CD4-positive, alpha-beta T cell treated with Interleukin-10 for 1 hour (primary cell): Measurements from ENCODE around the gene BACH2.
"Not testable (repeated sequence)": the region's sequence is repeated elsewhere in the genome, so short reads cannot be mapped to it uniquely, and the experiment has no call there.

ENCODE experiments used
- DNase-seq: peaks from one replicate; pipeline ENCODE4 v3.0.0-alpha.2; 2020

The BACH2 gene

DNA sequence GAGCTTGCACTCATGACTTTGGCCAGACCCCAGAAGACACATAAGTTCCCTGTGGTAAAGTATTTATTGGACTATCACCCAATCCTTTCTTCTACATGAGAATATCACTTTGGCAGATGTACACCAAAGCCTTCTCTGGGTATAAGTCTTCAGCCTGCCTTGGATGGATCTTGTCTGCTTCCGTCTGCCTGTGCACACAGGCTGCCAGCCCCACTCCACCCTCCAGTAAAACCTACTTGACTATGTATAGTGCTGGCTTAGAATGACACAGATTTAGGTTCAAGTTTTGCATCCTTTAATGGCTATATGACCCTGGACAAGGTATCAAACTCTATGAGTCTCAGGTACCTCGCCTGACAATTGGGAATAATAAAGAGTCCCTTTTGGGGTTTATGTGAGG, 63.4 kb downstream of the BACH2 start:
- no peak for DNase-seq

DNA sequence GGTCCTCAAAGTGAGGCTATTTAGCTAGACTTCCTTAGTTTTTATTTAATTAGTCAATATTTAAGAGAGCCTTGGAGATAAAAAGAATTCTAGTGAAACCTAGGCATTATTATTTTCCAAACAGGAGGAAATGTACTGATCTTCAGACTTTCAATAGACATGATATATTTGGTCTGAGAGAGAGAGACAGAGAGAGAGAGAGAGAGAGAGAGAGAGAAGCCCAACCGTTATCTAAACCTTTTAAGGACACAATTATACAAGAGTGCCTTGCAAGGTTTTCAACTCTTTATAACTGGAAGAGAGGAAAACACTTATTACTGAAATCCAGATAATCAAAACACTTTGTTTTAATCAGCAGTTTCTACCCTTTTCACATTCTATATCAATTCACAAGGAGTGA, 64.8 kb downstream of the BACH2 start:
- DNase-seq = no peak

DNA sequence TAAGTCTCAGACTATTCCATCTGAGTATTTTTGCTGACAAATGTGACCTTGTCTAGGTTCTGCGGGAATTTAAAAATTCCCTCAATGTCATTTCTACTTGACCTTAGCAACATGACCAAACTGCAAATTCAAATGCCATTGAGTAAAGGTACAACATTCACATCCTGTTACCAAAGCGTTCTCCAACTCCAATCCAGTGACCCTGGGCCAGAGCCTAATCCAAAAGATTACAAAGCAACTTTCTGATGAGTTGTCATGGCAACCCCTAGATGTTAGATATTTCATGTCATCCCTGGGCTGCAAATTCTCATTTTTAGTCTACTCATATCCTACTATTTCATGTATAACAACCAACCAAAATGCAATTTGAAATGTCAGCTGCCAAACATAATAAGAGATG, 65.3 kb downstream of the BACH2 start:
- no peak for DNase-seq

DNA sequence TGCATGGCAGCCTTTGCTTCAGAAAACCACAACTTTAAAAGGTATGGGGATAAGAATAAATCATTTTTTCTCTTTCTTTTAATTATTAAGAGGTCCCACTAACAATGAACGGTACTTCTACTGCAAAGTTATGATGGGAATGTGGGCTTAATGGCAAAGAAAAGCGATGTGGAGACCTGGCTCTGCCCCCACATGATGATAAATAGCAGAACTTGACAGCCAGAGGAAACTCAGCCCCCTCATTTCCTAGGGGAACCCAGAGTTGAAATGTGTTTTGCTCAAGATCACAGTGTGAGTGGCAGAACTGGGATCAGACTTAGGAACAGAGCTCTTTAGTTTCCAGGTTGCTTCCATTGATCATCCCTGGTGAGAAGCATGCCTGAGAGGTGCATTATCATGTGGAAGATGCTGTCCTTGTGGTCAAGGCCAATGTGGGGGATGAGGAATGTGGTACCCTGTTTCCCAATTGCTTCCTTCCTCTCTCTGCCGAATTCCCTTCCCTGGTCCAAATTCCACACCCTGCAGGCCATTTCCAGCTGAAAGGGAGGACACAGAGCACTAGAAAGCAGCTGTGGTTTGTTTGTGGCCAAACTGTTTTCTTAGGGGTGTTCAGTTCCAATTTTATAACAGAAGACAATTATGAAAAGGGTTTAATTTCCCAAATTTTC, 66.0 kb downstream of the BACH2 start:
- DNase-seq = no peak

DNA sequence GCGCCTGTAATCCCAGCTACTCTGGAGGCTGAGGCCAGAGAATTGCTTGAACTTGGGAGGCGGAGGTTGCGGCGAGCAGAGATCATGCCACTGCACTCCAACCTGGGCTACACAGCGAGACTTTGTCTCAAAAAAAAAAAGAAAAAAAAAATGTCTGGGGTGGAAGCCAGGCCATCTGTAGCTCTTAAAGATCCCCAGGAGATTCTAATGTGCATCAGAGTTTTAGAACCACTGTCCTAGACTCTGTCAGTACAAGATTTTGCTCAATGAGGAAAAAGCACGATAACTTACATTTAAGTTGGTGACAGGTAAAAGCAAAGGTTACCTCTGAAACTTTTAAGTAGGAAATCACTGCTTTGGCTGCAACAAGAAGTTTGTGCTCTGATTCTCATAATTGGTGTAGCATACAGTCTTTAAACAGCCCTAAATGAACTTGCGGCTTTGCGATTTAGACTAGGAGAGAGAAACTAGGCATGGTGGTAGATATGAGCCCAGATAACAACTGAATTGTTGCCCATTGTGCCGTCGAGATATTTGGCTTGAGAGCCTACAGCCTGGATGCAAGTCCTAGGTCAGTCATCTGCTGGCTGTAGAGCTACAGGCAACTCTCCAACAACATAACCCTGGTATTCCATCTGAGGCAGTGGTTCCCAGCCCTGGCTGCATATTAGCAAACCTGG, 67.2 kb downstream of the BACH2 start:
- no peak for DNase-seq

DNA sequence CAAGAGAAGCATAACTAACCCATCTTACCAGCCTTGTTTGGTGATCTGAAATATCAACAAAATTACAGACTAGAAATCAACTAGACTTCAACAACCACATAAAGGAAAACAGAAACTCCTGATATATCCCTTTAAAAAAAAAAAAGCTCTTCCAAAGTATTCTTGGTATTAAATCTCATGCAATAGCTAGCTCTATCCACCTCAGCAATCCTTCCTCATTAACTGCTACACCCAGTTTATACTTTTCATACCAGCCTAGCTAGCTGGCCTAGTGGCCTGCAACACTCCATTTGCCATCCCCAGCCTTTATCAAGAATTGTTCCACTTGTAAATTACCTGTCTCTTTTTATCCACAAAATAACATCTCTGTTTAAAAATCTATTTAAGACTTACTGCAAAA, 69.0 kb downstream of the BACH2 start:
- DNase-seq = no peak

DNA sequence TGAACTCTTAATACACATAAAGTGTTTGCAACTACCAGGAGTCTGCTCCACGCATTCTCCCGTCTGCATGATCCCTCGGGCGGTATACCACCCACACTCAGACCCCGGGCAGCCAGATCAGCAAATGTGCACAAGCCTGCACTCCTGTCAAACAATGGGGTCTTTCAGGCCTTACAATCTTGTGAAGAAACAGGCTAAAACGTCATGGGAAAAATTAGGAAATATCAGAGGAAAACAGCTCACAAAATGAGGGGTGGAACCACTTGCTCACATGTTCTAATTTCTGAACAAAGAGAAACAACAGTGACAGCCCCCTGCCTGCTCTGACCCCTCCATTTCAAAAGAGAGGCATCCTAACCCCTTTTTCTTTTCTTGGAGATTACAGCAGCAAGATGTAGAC, 69.4 kb downstream of the BACH2 start:
- no peak for DNase-seq

DNA sequence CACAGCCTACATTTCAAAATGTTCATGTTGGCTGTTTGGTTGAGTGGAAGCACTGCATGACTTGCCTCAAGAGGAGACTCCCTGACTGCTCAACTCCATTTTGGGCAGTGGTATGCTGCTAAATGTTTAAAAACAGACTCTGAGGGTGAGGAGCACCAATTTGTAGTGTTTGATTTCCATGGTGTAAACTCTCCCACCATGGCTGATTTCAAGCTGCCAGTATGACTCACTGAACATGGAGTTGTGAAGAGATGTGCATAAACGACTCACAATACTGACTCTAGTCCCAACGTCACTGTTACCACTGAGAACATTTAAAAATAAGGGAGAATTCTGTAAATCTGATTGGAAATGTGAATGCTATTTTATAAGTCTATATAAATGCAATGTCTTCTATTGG, 70.4 kb downstream of the BACH2 start:
- no peak for DNase-seq

DNA sequence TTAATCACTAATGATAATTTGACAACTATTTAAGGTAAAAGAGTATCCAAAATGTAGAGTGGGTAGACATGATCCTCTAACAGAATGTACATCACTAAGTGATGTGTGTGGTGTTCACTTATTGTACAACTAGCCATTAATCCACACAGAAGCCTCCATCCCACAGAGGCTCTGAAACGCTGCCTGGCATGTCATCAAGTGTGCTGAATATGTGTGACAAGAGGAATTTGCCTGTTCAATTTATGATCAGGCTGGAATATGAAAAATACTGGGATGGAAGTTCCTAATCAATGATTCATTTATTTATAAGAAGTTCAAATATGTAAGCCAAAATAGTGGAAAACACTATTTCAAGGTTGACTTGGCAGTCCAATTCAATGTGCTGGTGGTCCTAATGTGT, 72.4 kb downstream of the BACH2 start:
- DNase-seq = no peak

DNA sequence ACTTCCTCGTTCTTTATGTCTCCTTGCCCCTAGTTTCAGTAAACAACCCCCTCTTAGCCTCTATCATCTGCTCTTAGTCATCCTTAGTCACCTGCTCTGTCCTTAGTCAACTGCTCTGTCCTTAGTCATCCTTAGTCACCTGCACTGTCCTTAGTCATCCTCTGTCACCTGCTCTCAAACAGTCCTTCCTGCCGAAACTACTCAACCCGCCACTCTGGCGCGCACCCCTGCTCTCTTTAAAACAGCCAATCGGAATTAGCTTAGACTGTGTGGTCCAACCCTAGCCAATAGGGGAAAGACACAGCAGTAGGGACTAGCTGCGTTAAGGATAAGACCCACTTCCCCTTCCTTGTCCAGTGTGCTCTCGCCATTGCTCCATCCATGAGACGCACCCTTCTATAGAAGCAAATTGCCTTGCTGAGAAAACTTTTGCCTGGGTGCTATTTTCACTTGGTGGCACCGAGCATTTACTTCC, 73.9 kb downstream of the BACH2 start:
- DNase-seq = no peak

DNA sequence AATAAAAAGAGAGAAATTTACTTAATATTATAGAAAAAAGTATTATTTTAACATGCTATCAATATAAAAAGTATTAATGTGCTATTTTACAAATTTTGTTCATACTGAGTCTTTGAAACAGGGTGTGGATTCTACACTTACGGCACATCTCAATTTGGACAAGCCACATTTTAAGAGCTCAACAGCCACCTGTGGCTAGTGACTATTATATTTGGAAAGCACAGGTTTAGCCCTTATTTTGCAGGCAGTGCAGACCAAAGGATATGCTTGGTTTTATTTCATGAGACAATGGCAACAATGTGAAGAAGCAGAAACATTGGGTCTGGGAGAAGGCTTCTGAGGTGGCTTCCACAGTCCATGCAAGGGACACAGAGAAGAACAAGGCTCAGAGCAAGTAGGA, 74.6 kb downstream of the BACH2 start:
- DNase-seq = no peak

DNA sequence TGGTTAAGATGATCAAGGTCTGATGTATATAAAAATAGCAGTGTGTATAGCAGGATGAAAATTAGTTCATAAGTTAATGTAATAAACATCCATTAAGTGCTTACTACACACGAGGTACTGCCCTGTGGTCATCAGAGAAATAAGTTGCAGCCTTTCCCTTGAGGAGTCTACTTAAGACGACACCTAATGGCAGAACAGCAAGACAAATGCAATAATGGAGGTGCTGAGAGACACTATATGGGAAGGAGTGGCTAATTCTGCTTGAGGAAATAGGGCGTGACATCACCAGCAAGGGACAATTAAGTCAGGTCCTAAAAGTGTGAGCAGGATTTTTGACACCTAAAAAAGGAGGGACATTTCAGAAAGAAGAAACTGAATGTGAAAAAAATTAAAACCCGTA, 75.2 kb downstream of the BACH2 start:
- DNase-seq = no peak

DNA sequence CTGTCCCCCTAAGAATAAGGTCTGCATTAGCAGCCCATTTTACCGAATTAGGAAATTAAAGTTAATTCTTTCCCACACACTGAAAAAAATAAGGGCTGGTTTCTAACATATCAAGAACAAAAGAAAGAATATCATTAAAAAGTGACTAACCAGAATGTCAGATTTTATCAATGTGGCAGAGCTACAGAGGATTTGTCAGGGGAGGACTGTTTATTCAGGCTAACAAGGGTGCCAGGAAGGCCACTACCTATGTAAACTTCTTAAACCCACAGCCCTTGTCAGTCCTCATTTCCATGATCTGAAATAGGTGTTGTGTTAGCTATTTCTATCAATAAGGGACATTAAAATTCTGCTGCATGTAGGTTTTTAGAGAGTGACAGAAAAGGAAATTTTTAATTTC, 76.4 kb downstream of the BACH2 start:
- no peak for DNase-seq

DNA sequence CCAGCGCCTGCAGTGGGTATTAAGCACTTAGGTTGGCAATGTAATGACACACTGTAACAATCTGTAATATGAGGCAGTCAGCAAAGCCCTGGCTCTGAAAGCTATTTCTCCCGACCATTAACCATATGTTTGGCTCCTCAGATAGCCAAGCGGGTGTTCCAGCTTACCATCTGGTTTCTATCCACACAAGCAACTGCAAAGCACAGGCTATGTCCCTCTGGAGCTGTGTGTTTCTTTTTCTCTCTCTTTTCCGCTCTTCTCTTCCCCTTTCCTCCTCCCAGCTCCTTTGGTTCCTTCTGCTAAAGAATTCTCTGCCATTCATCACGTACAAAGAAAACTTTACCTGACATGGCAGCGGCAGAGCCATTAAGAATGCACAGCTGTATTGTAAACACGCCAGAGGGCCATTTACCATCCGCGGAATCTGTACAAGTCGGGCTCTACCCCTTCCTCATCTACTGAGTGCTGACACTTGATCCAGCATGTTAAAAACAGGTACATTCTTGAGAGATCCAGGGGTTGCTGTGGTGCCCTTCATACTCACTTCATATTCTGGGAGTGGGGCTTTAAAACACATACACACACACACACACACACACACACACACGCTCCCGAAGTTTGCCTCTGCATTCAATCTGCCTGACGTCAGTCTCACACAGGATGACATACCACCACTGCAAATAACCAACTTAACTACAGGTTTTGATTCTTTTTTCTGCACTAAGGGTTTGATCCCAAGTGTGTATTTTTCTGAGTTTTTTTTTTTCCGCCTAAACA, 77.2 kb downstream of the BACH2 start:
- no peak for DNase-seq

DNA sequence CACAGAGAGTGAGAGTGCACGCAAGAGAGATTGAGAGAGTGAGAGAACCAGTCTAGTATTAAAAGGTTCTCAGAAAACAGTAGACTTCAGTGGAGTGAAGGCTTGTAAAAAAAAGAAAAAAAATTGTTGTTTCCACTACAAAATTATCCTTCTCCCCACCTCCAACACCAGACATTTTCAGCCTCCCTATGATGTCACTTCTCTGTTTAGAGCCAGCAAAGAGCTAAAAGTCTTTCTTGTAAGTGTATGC, 77.8 kb downstream of the BACH2 start:
- no peak for DNase-seq

DNA sequence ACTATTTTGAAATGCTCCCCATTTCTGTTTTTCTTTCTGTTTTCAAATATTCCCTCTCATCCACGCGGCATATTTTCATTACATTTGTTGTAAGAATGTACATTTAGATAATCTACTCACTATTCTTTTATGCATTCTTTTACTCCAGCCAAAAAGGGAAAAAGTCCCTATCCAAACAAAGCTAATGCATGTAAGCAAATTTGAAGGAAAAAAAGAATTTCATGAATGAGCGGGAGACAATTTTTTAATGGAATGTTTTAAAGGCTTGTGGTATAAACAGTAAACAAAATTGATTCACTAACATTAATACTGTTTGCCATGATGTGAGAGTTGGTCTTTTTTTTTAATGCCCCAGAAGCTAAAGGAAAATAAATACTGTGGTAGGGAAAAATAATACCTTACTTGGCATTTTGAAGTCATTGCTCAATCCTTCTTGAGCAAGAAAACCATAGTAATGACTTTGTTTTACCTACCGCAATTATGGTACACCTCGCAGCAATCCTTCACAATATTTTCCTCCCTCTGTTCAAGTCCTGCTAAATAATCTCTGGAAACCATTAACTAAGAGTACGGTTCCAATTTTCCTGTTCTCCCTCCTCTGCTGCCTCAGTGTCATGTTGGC, 79.0 kb downstream of the BACH2 start:
- DNase-seq = no peak

DNA sequence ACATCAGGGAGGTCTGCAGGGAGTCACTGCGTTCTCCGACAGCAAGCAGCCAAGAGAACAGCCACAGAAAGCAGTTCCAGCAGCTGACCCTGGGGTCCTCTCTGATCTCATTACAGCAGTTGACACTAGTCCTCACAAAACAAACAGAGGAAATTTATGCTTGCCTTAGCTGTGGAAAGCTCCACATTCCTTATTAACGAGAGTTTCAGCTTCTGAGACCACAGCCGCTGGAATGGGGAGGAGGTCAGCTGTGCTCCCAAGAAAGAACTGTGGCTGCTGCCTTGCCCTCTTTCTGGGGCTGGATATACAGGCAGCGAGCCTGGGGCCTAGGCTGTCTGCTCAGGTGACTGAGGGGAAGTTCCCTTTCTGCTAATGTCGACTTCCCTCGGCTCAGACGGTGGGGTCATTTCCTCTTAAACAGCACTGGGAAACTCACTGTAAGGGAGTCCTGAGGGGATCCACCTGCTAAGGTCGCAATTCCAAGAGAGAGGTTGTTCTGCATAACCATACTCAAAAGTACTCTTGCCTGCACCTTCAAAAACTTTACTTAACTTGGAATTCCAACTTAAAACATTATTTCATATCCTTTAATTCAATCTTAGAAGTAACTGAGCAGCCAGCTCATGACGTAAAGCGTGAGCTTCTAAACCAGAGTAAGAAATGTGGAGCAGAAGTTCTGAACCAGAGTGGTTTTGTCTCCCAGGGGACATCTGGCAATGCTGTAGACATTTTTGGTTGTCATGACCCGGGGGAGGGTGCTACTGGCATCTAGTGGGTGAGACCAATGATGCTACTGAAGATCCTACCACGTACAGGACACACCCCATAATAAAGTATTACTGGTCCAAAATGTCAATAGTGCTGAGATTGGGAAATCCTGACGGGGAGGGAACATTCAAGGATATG, 80.3 kb downstream of the BACH2 start:
- DNase-seq = peak; percentile 58

DNA sequence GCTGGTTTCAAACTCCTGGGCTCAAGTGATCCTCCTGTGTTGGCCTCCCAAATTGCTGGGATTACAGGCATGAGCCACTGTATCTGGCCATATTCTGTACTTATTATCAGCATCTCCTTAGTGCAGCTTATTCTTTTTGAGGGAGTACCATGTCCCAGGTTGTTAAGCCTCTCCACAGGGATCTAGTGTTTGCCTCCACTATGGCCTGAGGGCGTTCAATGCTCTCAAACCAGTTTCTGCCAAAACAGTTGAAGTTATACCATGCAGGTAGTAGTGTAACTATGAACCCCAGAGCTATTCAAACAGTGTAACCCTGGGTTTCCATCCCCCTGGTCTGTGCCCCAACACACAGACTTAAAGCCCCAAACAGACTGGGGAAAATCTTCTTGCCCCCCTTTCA, 81.7 kb downstream of the BACH2 start:
- no peak for DNase-seq

DNA sequence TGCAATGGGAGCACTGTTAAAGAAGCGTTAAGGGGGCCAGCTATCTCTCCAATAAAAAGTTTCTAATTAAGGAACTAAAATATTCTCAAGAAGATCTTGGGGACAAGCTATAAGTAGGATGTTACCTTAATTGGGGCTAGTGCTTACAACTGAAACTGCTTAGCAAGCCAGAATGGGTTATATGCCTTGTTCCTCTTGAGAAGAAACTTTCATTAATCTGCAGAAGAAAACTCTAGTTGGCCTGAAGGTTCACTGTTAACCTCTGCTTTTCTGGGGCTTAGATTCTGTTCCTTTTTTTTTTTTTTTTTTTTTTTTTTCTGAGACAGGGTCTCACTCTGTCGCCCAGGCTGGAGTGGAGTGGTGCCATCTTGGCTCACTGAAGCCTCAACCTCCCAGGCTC, 82.2 kb downstream of the BACH2 start:
- DNase-seq = no peak

DNA sequence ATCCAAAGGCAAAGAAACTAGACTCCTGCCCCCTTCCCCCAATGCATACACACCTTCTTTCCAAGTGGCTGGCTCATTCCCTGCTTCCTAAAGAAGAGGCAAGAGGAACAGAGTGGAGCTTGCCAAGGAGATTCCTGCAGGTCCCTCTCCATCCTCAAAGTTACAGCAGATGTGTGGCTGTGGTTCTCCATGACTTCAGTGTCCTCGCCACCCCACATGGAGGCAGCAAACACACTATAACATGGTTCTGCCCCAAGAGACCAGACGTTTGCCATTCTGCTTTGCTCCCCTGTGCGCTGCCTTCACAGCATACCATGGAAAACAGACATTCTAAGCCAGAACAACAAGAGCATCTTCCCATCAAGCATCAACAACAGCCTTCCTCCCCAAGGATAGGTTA, 84.4 kb downstream of the BACH2 start:
- DNase-seq = peak; percentile 43

DNA sequence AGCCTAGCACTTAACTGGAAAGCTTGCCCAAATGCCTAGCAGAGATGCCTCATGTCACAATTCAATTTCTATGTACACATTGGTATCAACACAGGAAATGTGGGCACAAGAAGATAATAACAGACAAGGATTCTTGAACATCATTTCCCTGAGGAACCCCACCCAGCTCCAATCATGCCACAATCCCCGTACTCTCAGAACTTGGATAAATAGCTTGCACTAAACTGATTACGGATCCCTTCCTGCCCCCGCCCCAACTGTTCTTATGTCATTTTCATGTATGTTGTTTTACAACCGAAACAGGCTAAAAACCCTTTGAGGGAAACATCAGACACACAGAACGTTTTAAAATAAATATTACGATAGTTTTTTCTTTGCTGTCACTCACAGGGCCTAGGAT, 87.1 kb downstream of the BACH2 start:
- DNase-seq = no peak

DNA sequence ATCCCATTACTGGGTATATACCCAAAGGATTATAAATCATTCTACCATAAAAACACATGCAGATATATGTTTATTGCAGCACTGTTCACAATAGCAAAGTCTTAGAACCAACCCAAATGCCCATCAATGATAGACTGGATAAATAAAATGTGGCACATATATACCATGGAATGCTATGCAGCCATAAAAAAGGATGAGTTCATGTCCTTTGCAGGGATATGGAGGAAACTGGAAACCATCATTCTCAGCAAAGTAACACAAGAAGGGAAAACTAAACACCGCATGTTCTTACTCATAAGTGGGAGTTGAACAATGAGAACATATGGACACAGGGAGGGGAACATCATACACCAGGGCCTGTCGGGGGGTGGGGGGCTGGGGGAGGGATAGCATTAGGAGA, 88.0 kb downstream of the BACH2 start:
- not testable (repeated sequence) for DNase-seq
